HepG2 (cell line): Measurements from ENCODE around the gene COG5.
A peak's percentile ranks its signal among the peaks of the same experiment; 100 is the strongest.

Source experiments
- ELF1 ChIP-seq: sonication (generic); formaldehyde crosslinking; IDR thresholded peaks from 2 replicates; pipeline ENCODE4 v1.4.0; 2020; ENCODE audit warnings: missing genetic modification reagents
- FOXM1 ChIP-seq: sonication (generic); formaldehyde crosslinking; IDR thresholded peaks from 2 replicates; pipeline ENCODE4 v1.5.0; 2020; ENCODE audit warnings: missing genetic modification reagents
- HDAC1 ChIP-seq: sonication (generic); formaldehyde crosslinking; IDR thresholded peaks from 2 replicates; pipeline ENCODE4 v1.5.1; 2020; ENCODE audit warnings: mild to moderate bottlenecking, missing genetic modification reagents
- HMGXB3 ChIP-seq: sonication (generic); formaldehyde crosslinking; IDR thresholded peaks from 2 replicates; pipeline ENCODE4 v1.4.0; 2020; ENCODE audit warnings: missing genetic modification reagents, borderline replicate concordance
- MAFG ChIP-seq: sonication (generic); formaldehyde crosslinking; IDR thresholded peaks from 2 replicates; pipeline ENCODE4 v1.5.1; 2020; ENCODE audit warnings: mild to moderate bottlenecking, missing genetic modification reagents
- MXI1 ChIP-seq: IDR thresholded peaks from 3 replicates; pipeline ENCODE4 v1.6.1; 2012; ENCODE audit warnings: low read depth, low read length, inconsistent platforms, borderline replicate concordance
- PHF8 ChIP-seq: sonication (generic); formaldehyde crosslinking; IDR thresholded peaks from 2 replicates; pipeline ENCODE4 v1.5.0; 2020; ENCODE audit warnings: missing genetic modification reagents
- PTBP1 ChIP-seq: fragments of 200-400 bp; formaldehyde crosslinking; IDR thresholded peaks from 2 replicates; pipeline ENCODE4 v1.6.1; 2018; ENCODE audit warnings: low read length, low read depth; ENCODE audit not compliant: poor library complexity, severe bottlenecking
- RAD51 ChIP-seq: fragments of 450-650 bp; IDR thresholded peaks from 2 replicates; pipeline ENCODE4 v1.6.1; 2016; ENCODE audit warnings: borderline replicate concordance
- TBP ChIP-seq: sonication (generic); formaldehyde crosslinking; IDR thresholded peaks from 2 replicates; pipeline ENCODE4 v1.5.0; 2020; ENCODE audit warnings: missing genetic modification reagents
- TFAP4 ChIP-seq: sonication (generic); IDR thresholded peaks from 2 replicates; pipeline ENCODE4 v1.6.1; 2016; ENCODE audit warnings: low read depth, borderline replicate concordance
- ZKSCAN8 ChIP-seq: IDR thresholded peaks from 2 replicates; pipeline ENCODE4 v1.6.1; 2016; ENCODE audit warnings: borderline replicate concordance, missing genetic modification reagents, missing compliant biosample characterization
- ZNF143 ChIP-seq: sonication (generic); formaldehyde crosslinking; IDR thresholded peaks from 2 replicates; pipeline ENCODE4 v1.4.0; 2020; ENCODE audit warnings: missing genetic modification reagents
- TF ChIP-seq, protein P1 (sequence below): sonication (generic); formaldehyde crosslinking; IDR thresholded peaks from 2 replicates; pipeline ENCODE4 v1.8.1; 2023; ENCODE audit warnings: missing genetic modification reagents, inconsistent platforms, borderline replicate concordance

- TF ChIP-seq ELF1 (CRISPR knock-in tag) = peak; percentile 57
- TF ChIP-seq TBP (CRISPR knock-in tag) = no peak
- TF ChIP-seq HDAC1 (CRISPR knock-in tag) = peak; percentile 88
- TF ChIP-seq, protein P1, sequence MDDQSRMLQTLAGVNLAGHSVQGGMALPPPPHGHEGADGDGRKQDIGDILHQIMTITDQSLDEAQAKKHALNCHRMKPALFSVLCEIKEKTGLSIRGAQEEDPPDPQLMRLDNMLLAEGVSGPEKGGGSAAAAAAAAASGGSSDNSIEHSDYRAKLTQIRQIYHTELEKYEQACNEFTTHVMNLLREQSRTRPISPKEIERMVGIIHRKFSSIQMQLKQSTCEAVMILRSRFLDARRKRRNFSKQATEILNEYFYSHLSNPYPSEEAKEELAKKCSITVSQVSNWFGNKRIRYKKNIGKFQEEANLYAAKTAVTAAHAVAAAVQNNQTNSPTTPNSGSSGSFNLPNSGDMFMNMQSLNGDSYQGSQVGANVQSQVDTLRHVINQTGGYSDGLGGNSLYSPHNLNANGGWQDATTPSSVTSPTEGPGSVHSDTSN (CRISPR knock-in tag) = no peak
- TF ChIP-seq TFAP4 = peak; percentile 49; the same call in 1 of the 2 replicates
- TF ChIP-seq ZNF143 (CRISPR knock-in tag) = peak; percentile 73
- TF ChIP-seq PTBP1 = no peak
- 0 out of 2 replicates have a peak, but pooled peaks have one; percentile 42 for TF ChIP-seq HMGXB3 (CRISPR knock-in tag)
- no peak for TF ChIP-seq FOXM1 (CRISPR knock-in tag)
- peak; percentile 53; the same call in 1 of the 2 replicates for TF ChIP-seq ZKSCAN8 (CRISPR knock-in tag)
- TF ChIP-seq RAD51 = peak; percentile 85
- TF ChIP-seq MAFG (CRISPR knock-in tag) = no peak
- TF ChIP-seq PHF8 = peak; percentile 68
- peak; percentile 73; the same call in 1 of the 3 replicates for TF ChIP-seq MXI1
These were observed 394.3 kb downstream of the COG5 start for GRCh38 chr7:107169120-107170050.
